Measurements from ENCODE around the gene NIPSNAP3A.

- TF ChIP-seq SP1 (CRISPR knock-in tag; conservative IDR thresholded peaks at IDR 0.05): no peak
- TF ChIP-seq FOXP1 (CRISPR knock-in tag; IDR thresholded peaks at IDR 0.05; ENCODE audit: borderline replicate concordance): no peak
- no peak for TF ChIP-seq CTCF (IDR thresholded peaks at IDR 0.05)
- TF ChIP-seq MAX (CRISPR knock-in tag; IDR thresholded peaks at IDR 0.05): no peak
- no peak for TF ChIP-seq ZBTB21 (CRISPR knock-in tag; IDR thresholded peaks at IDR 0.05; ENCODE audit: borderline replicate concordance)
- no peak for TF ChIP-seq FOXK1 (CRISPR knock-in tag; IDR thresholded peaks at IDR 0.05)
- TF ChIP-seq TEAD4 (CRISPR knock-in tag; IDR thresholded peaks at IDR 0.05): no peak
Measured at GRCh38 chr9:104802110-104802509, 54.6 kb downstream of the NIPSNAP3A start.

Measured in WTC11 (cell line).